Measurements from ENCODE around the gene FCER2.

Gene FCER2

DNA sequence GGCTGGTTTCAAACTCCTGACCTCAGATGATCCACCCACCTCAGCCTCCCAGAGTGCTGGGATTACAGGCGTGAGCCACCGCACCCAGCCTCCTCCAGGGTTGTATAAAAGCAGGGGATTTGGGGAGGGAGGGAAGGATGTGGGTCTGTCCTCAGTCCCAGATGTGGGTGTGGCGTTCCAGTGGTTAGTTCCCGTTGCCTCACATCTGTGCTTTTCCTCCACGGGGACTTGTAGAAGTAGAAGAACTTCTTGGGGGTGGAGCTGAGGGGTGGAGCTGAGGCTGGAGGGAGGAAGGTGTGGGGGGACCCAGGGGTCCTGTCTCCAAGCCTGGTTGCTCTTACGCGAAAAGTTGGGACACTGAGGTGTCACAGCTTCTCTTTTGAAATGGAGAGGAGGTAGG, 25.6 kb downstream of the FCER2 start:
- DNase-seq = no peak

DNA sequence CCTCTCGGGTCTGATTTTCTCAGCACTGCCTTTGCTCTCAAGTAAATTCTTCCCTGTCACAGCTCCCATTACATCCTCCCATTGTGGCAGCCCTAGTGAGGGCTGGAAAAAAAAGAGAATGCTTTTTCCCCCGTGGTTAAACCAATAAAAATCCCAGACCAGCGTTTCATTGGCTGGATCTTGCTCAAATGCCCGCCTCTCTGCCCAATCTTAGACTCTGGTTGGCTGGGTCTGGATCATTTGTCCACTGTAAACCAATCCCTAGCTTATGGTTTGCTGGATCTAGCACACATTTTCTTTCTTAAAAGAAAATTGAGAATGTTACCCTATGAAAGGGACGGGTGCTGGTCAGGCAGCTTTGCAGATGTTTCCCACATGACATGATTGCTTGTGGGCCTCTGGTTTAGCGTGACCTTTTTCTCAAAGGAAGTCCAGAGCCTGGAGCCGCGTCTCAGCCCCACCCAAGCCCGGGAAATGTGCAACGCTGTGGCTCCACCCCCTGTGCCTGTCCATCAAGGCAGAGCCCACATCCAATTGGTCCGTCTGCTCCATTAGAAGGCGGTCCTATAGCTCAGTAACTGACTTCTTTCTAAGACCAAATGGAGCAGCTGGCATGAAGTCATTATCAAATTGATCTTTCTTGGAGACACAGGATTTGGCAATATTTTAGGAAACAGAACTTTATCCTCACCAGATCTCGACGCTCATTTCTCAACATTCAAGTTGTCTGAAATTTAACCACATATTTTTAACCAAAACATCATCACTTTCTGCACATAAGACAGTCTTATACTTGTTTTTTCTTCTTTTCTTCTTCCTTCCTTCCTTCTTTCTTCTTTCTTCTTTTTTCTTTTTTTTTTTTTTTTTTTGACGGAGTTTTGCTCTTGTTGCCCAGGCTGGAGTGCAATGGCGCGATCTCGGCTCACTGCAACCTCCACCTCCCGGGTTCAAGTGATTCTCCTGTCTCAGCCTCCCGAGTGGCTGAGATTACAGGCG, 27.6 kb downstream of the FCER2 start:
- peak; percentile 13 for DNase-seq

DNA sequence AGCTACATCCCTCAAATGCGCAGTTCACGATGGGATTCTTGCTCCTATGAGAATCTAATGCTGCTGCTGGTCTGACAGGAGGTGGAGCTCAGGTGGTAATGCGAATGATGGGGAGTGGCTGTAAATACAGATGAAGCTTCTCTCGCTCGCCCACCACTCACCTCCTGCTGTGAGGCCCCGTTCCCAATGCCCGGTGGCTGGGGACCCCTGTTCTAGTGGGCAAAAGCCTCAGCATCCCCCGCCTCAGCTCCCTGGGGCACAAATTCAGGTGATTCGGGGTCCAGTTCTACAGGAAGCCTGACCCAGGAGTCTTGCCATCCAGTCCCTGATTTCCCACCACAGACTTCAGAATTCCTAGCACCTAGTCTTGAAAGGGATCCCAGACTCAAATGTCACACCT, 29.4 kb downstream of the FCER2 start:
- DNase-seq = no peak

DNA sequence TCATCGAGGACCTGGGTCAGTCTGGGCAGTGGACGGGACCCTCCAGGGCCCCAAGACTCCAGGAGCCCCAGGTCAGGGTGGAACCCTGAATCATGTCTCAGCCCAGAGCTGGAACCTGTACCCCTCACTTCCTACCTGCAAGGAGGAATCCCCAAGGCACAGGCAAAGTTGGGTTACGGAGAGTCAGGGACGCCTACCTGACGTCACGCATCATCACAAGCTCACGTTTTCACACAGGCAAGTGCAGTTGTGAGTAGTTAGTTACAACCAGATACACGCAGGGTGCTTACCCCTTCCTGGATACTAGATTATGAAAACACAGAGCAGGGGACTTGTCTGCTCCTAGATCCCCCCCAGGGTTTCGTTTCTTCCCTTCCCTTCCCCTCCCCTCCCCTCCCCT, 31.1 kb downstream of the FCER2 start:
- DNase-seq = no peak

DNA sequence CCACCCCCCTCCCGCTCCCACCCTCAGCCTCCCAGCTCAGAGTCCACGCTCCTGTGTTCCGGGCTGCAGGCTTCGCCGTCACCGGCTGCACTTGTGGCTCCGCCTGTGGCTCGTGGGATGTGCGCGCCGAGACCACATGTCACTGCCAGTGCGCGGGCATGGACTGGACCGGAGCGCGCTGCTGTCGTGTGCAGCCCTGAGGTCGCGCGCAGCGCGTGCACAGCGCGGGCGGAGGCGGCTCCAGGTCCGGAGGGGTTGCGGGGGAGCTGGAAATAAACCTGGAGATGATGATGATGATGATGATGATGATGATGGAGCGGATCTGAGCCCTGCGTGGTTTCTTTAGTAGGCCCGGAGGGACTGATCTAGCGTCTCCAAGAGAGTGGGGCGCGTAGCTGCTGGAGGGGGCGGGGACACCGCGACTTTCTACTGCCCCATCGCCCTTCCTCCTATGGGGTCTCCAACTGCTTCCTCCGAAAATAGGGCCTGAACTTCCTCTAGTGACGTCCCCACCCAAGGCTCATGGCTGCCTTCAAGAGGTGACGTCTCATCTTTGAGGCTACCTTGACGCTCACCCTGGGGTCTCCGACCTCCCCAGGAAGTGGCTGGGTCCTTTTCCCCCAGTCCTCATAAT, 31.7 kb downstream of the FCER2 start:
- no peak for DNase-seq

DNA sequence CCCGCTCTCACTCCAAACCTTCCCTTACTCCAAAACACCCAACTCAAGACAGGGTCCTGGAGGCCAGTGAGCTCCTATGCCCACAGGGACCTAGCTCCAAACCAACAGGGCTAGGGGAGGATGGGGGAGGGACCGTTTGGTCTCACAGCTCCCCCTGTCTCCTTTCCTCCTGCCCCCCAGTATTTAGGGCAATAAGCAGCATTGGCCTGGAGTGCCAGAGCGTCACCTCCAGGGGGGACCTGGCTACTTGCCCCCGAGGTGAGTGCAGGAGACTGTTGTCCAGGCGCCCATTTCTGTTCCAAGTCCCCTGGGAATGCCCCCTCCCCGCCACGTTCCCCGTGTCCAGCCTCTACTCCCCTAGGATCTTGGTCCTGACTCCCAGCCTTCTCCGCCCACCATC, 32.3 kb downstream of the FCER2 start:
- no peak for DNase-seq

DNA sequence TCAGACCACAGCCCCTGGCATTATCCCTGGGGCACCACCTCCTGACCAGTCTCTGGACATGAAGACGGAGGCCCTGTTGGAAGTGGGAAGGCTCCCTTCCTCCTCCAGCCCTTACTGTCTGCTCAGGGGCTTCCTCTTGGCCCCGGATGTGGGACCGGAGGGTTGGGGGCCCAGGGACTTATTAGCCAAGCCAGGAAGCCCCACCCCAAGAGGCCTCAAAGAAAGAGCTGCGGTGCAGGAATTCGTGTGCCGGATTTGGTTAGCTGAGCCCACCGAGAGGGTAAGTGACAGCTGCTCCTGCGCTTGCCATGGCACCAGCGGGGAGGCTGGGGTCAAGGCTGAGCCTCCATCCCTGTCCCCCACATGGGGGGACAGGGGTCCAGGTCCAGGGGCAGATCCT, 33.1 kb downstream of the FCER2 start, which contains the start of gene RETN:
RETN (plus strand) TSS at position 208 of the 400 bp plus-strand sequence. CDS start 278 bp downstream, outside the sequence.
- DNase-seq = no peak

DNA sequence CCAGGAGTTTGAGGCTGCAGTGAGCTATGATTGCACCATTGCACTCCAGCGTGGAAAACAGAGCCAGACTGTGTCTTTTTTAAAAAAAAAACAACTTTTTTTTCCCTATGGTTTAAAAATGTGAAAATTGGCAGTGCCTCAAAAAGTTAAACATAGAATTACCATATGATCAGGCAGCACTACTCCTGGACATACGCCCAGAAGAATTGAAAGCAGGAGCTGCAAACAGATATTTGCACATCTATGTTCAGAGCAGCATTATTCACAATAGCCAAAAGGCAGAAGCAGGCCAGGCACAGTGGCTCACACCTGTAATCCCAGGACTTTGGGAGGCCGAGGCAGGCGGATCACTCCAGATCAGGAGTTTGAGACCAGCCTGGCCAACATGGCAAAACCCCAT, 36.9 kb downstream of the FCER2 start:
- DNase-seq = no peak

DNA sequence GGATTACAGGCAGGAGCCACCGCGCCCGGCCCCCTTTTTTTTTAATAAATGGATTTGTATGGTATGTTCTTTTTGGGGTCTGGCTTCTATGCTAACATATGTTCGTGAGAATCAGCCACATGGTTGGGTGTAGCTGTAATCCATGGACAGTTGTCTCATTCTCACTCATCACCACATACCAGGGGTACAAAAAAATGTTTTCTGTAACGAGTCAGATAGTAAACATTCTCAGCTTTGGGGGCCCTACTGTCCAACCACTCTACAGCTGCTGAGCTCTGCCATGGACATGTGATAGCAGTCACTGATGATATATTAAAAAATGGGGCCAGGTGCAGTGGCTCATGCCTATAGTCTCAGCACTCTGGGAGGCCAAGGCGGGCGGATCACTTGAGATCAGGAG, 38.2 kb downstream of the FCER2 start:
- no peak for DNase-seq

DNA sequence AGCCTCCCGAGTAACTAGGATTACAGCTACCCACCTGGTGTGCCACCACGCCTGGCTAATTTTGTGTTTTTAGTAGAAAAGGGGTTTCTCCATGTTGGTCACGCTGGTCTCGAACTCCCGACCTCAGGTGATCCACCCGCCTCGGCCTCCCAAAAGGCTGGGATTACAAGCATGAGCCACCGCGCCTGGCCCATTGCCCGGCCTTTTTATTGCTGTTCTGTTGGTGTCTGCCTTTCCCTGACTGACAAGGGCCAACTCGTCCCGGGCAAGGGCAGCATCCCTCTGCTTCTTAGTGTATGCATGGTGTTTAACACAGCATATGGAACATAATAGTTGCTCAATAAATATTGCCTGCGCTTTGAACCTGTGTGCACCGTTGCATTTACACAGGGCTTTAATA, 39.3 kb downstream of the FCER2 start:
- no peak for DNase-seq

DNA sequence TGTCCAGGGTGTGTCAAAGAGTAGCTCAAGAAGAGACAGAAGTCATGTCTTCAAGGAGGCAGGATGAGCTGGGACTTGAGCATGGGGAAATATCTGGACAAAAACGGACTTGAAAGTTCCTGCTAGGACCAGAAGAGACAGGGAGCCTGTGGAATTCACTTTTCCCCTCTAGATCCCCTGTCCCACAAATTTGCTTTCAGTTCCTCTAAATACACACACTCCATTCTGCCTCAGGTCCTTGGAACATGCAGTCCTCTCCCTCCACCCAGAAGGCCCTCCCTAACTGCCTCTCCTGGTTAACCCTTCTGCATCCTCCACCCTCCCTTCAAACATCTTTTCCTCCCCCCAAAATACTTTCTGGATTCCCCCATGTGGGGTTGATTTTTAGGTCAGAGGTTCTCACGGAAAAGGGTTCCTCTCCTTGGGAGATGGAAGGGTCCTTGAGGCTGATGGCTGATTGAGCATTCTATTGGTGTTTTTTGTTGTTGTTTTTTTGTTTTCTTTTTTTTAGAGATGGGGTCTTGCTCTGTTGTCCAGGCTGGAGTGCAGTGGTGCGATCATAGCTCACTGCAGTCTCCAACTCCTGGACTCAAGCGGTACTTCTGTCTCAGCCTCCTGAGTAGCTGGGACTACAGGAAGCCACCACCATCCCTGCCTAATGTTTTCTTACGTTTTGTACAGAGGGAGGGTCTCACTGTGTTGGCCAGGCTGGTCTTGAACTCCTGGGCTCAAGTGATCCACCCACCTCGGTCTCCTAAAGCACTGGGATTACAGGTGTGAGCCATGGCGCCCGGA, 40.0 kb downstream of the FCER2 start:
- no peak for DNase-seq

DNA sequence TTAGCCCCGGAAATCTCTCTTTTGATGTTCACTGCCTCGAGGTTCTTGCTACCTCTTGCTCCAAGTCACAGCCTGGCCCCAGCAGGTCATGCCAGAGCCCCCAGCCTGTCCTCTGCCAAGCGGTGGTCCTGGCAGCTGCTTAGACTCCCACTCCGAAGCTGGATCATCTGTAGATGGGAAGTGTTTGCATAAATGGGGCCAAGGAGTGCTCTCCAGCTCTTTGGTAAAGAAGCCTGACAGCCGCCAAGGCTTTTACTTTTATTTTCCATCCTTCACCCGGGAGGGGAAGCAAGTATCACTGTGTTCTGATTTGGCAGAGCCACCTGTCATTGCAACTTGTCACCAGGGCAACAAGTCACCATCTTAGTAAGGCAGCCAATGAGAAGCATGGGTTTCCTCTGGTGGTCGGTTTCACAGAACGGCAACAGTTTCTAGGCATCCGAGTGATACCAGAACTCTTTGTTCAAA, 43.7 kb downstream of the FCER2 start:
- DNase-seq = no peak

DNA sequence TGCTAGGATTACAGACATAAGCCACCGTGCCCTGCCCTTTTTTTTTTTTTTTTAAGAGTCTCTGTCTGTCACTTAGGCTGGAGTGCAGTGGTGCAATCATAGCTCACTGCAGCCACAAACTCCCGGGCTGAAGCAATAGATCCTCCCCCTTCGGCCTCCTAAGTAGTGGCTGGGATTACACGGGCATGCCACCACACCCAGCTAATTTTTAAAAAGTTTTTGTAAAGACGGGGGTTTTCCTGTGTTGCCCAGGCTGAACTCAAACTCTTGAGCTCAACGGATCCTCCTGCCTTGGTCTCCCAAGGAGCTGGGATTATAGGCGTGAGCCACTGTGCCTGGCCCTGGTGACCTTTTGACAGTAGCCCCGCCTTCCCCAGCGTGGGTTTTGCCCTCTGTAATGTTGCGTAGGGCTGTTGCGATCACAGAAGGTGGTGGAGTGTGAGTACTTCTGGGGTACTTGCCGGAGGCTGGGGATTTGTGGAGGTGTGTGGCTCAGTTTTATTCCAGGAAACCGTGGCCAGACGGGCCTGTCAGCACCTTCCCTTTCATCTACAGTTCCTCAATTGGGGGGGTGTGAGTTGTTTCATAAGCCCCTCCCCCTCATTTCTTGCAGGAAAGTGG, 44.7 kb downstream of the FCER2 start:
- no peak for DNase-seq

DNA sequence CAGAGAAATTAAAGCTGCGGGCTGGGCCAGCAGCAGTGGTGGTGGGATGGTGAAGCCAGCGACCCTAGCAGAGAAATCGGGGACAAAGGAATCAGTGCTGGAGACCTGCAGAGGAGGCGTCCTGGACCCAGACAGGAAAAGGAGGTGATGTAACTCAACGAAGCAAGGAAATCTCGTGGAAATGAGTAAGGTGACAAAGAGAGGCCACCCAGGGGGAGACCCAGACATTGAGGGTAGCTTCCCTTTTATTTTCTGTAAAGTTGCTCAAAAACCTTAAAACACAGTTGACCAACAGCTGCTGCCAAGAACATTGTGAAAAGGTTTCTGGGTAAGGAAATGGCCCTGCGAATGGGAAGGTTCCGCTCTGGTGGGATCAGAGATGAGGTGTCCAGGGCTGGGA, 46.4 kb downstream of the FCER2 start:
- no peak for DNase-seq

DNA sequence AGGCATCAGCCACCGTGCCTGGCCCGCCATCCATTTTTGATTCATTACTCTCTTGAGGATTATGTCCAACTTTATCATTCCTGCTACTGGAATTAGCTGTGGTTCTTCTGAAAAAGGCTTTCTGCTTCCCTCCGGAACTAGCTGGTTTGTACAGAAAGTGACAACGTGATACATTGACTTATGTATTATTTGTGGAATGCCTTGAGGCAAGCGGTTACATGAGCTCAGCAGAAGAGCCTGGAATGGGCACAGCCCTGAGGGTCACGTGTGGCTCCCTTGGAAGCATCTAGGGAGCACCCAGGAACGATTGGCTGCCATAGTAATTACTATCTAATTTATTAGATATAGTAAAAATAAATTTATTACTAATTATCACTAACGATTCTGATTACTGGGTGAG, 47.5 kb downstream of the FCER2 start:
- DNase-seq = no peak

DNA sequence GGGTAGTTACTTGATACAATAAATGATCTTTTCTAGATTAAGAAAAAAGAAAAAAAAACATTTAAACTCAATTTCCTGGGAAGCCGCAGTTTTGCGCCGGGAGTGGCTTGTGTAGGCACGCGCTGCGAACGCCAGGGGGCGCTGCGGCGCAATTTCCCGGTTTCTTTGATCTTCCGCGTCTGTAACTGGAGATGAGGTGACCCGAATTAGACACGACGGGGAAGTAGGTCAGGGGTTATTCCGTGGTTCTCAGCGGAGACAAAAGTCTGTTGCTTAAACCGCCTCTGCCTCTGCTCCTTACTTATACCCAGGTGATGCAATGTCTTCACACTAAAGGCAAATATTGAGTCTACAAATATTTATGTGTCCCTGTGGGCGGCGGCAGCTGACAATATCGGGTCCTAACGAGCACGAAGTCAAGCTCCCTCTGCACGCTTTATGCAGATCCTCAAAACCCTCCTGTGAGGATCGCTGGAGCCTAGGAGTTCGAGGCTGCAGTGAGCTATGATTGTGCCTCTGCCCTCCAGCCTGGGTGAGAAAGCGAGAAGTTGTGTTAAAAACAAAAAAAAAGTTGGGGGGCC, 49.8 kb downstream of the FCER2 start:
- peak; percentile 68 for DNase-seq

DNA sequence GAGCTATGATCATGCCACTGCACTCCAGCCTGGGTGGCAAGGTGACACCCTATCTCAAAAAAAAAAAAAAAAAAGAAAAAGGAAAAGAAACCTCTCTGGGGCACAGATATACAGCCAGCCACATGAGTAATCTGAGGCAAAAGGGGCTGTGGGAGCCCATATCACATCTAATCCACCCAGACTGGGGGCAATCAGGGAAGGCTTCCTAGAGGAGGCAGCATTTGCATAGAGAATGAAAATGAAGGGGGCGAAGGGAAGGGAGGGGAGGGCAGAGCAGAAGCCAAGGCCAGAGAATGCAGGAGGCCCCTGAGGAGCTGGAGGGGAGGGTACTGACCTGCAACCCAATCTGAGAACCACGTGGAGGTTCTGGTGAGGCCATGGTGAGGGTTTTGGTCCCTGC, 51.8 kb downstream of the FCER2 start:
- DNase-seq = no peak

DNA sequence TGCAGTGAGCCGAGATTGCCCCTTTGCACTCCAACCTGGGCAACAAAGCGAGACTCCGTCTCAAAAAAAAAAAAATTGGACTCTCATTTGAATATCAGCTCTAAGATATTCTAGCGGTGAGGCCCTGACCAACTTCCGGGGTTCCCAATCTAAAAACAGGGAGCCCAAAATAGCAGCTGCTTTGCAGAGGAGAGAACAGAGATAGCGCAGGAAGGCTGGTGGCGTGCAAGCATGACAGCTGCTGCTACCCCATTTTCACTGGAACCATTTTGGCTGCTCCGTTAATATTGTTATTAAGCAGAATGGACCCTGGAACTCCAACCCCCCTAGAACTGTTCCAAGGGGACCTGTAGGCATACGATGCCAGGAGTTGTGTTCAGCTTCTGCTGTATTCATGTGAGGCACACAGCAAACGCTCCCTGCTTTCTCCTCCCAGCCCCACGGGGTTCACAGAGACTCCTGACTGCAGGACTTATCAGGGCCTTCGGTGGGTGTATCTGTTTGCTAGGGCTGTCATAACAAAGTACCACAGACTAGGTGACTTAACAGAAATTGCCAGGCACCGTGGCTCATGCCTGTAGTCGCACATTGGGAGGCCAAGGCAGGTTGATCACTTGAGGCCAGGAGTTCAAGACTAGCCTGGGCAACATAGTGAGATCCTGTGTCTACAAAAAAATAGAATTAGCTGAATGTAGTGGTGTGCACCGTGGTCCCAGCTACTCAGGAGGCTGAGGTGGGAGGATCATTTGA, 53.5 kb downstream of the FCER2 start:
- no peak for DNase-seq

DNA sequence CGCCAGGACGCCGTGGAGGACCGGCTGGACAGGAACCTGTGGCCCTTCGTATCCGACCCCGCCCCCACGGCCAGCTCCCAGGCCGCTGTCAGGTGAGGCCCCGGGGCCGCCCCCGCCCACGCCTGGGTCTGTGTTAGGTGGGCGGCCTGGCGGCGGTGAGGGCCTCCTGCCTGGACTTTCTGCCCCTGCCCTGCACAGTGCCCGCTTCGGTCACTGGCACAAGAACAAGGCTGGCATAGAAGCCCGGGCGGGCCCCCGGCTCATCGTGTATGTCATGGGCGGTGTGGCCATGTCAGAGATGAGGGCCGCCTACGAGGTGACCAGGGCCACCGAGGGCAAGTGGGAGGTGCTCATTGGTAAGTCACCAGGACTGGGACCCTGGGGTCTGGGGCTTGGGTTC, 54.8 kb downstream of the FCER2 start:
- DNase-seq = no peak

DNA sequence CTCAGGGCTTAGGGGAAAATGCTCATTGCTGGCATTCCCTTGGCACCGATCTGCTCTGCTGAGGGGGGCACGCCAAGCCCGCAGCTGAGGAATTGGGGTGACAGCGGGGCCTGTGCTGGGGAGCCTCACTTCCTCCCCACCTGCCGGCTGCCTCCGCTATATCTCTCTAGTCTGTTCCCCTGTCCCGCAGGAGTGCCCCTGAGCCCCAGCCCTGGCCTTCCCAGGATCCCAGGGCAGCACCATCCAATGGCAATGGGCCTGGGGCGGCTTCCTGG, 55.6 kb downstream of the FCER2 start:
- no peak for DNase-seq

DNA sequence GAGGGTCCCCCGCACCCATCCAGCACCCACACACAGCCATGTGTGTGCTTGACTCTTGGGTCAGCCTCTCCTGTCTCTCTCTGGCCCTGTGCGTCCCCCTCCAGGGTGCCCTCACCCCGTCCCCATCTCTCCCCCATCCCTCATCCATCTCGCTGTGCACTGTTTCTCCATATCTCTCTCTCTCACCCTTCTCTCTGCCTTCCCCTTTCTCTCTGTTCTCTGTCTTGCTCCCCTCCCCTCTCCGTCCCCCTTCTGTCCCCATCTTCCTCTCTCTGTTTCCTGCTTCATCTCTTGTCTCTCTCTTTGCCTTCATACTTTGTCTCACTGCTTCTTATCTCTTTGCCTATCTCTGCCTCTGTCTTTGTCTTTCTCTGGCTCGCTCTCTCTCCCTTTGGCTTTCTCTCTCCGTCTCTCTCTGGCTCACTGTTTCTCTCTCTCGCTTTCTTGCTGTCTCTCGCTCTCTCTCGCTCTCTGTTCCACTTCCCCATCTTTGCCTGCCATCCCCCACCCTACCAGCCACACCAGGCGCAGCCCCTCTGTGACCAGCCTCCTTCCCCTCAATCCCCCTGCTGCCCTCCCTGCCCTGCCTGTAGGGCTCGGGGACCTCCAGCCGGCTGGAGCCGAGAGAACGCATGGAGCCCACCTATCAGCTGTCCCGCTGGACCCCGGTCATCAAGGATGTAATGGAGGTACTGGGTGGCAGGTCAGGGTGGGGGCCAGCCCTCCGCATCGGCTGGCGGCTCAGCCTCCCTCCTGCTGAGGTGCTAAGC, 56.1 kb downstream of the FCER2 start:
- DNase-seq = no peak
